HepG2 (cell line): ENCODE measurements around the gene ECPAS. TPM values are rescaled to one million over a fixed set of nuclear protein-coding genes. Genes with fewer than 3 reads are reported as not detected.
A peak's percentile ranks its signal among the peaks of the same experiment; 100 is the strongest.

Source experiments
- ADNP ChIP-seq: sonication (generic); formaldehyde crosslinking; IDR thresholded peaks from 2 replicates; pipeline ENCODE4 v1.4.0; 2020; ENCODE audit warnings: missing genetic modification reagents
- GLMP ChIP-seq: sonication (generic); formaldehyde crosslinking; IDR thresholded peaks from 2 replicates; pipeline ENCODE4 v1.9.0; 2021; ENCODE audit warnings: missing genetic modification reagents, mild to moderate bottlenecking, borderline replicate concordance
- HOXA7 ChIP-seq: sonication (generic); formaldehyde crosslinking; IDR thresholded peaks from 2 replicates; pipeline ENCODE4 v1.8.1; 2022; ENCODE audit warnings: mild to moderate bottlenecking, missing genetic modification reagents, moderate library complexity
- KLF13 ChIP-seq: sonication (generic); formaldehyde crosslinking; IDR thresholded peaks from 2 replicates; pipeline ENCODE4 v1.4.0; 2020; ENCODE audit warnings: mild to moderate bottlenecking, missing genetic modification reagents
- MXD3 ChIP-seq: IDR thresholded peaks from 2 replicates; pipeline ENCODE4 v1.6.1; 2016; ENCODE audit warnings: mild to moderate bottlenecking, missing biosample characterization, missing genetic modification reagents
- POLR2A ChIP-seq, 2 experiments: IDR thresholded peaks; 2 replicates each; pipeline ENCODE4 v1.6.1; 2011; ENCODE audit warnings: low read depth in 2 of 2, low read length in 2 of 2, mild to moderate bottlenecking in 1 of 2, moderate library complexity in 1 of 2; ENCODE audit not compliant: insufficient read depth in 1 of 2
- RAD51 ChIP-seq: fragments of 450-650 bp; IDR thresholded peaks from 2 replicates; pipeline ENCODE4 v1.6.1; 2016; ENCODE audit warnings: borderline replicate concordance
- RELA ChIP-seq: sonication (generic); formaldehyde crosslinking; IDR thresholded peaks from 2 replicates; pipeline ENCODE4 v1.4.0; 2020; ENCODE audit warnings: missing genetic modification reagents
- SKI ChIP-seq: fragments of 450-650 bp; IDR thresholded peaks from one replicate; pipeline ENCODE4 v1.6.1; 2018; ENCODE audit warnings: mild to moderate bottlenecking; ENCODE audit not compliant: partially characterized antibody
- TBX3 ChIP-seq: fragments of 450-650 bp; IDR thresholded peaks from 2 replicates; pipeline ENCODE4 v1.6.1; 2017; ENCODE audit warnings: antibody characterized with exemption, mild to moderate bottlenecking, inconsistent platforms, borderline replicate concordance
- TSC22D2 ChIP-seq: sonication (generic); formaldehyde crosslinking; IDR thresholded peaks from 2 replicates; pipeline ENCODE4 v1.5.1; 2020; ENCODE audit warnings: missing genetic modification reagents, mild to moderate bottlenecking, borderline replicate concordance
- YEATS4 ChIP-seq: sonication (generic); formaldehyde crosslinking; IDR thresholded peaks from 2 replicates; pipeline ENCODE4 v1.4.0; 2020; ENCODE audit warnings: missing genetic modification reagents, borderline replicate concordance
- ZMAT5 ChIP-seq: sonication (generic); formaldehyde crosslinking; IDR thresholded peaks from 2 replicates; pipeline ENCODE4 v1.5.0; 2020; ENCODE audit warnings: mild to moderate bottlenecking, low read depth, missing genetic modification reagents, borderline replicate concordance
- ZMYM3 ChIP-seq: sonication (generic); formaldehyde crosslinking; IDR thresholded peaks from 2 replicates; pipeline ENCODE4 v1.5.1; 2020; ENCODE audit warnings: mild to moderate bottlenecking, missing genetic modification reagents
- ZNF282 ChIP-seq: fragments of 450-650 bp; IDR thresholded peaks from 2 replicates; pipeline ENCODE4 v1.6.1; 2018; ENCODE audit not compliant: partially characterized antibody
- ZNF333 ChIP-seq: sonication (generic); formaldehyde crosslinking; IDR thresholded peaks from 2 replicates; pipeline ENCODE4 v1.4.0; 2020; ENCODE audit warnings: mild to moderate bottlenecking, missing genetic modification reagents, borderline replicate concordance
- ZNF670 ChIP-seq: sonication (generic); formaldehyde crosslinking; IDR thresholded peaks from 2 replicates; pipeline ENCODE4 v1.8.0; 2022; ENCODE audit warnings: mild to moderate bottlenecking, missing genetic modification reagents, borderline replicate concordance
- ZNF704 ChIP-seq: sonication (generic); formaldehyde crosslinking; IDR thresholded peaks from 2 replicates; pipeline ENCODE4 v1.8.1; 2023; ENCODE audit warnings: mild to moderate bottlenecking, inconsistent platforms, moderate library complexity, missing genetic modification reagents, borderline replicate concordance
- ZNF740 ChIP-seq: sonication (generic); formaldehyde crosslinking; IDR thresholded peaks from 2 replicates; pipeline ENCODE4 v1.4.0; 2020; ENCODE audit warnings: missing genetic modification reagents
- ZSCAN21 ChIP-seq: sonication (generic); formaldehyde crosslinking; IDR thresholded peaks from 2 replicates; pipeline ENCODE4 v1.8.0; 2022; ENCODE audit warnings: mild to moderate bottlenecking, missing genetic modification reagents, moderate library complexity, borderline replicate concordance
- polyA plus RNA-seq, 8 experiments: library from polyadenylated mRNA; depleted of rRNA in 3 of 8; stranded (reverse) in 7 of 8; unstranded in 1 of 8; fragments of >200 nt; fragmentation: Illumina TruSeq in 4 of 8; extraction: Trizol in 4 of 8; gene quantifications; 2 replicates each; pipeline versions ENCODE4 v1.2.1 to v1.2.3, GENCODE V29; 2011 to 2016; ENCODE audit warnings: low read depth in 4 of 8, missing spikeins in 1 of 8, mixed read lengths in 1 of 8; ENCODE audit not compliant: insufficient read depth in 1 of 8
- total RNA-seq, 5 experiments: library from RNA; depleted of rRNA; stranded (reverse); fragments of >200 nt; fragmentation: Illumina TruSeq; extraction: Trizol; gene quantifications; 2 replicates each; pipeline ENCODE4 v1.2.3, GENCODE V29; 2016; ENCODE audit warnings: low read depth in 1 of 5
- TF ChIP-seq, protein P1 (sequence below): sonication (generic); formaldehyde crosslinking; IDR thresholded peaks from 2 replicates; pipeline ENCODE4 v1.4.0; 2020; ENCODE audit warnings: missing genetic modification reagents
- TF ChIP-seq, protein P2 (sequence below): sonication (generic); formaldehyde crosslinking; IDR thresholded peaks from 2 replicates; pipeline ENCODE4 v1.4.0; 2020; ENCODE audit warnings: missing genetic modification reagents

The ECPAS gene
- total and polyA plus RNA-seq, 2 of the 13 experiments (the other 11 are each of a cell fraction or from before 2014, with no cell fraction given) = 35.3 to 58.0 TPM

GRCh38 chr9:111482694-111483438 is 1.3 kb downstream of the ECPAS start (continued):
- TF ChIP-seq YEATS4 (CRISPR knock-in tag) (0 out of 2 replicates have a peak, but pooled peaks have one; percentile 14), RELA (no peak), ZNF670 (0 out of 2 replicates have a peak, but pooled peaks have one; percentile 39), HOXA7 (no peak), ZNF740 (CRISPR knock-in tag) (no peak), ZNF282 (no peak), TBX3 (no peak), ZMYM3 (CRISPR knock-in tag) (no peak), ZNF333 (CRISPR knock-in tag) (no peak), ZMAT5 (CRISPR knock-in tag) (no peak), ZSCAN21 (CRISPR knock-in tag) (no peak), TSC22D2 (no peak), ADNP (CRISPR knock-in tag) (no peak), ZNF704 (no peak), SKI (peak; percentile 27), KLF13 (no peak), POLR2A (IDR thresholded peaks at IDR 0.05; ENCODE audit: insufficient read depth in 1 of 2, low read depth in 2 of 2, low read length in 2 of 2) (peak; percentile 64 to 75), RAD51 (no peak), MXD3 (CRISPR knock-in tag) (peak; percentile 45; the same call in 1 of the 2 replicates), GLMP (CRISPR knock-in tag) (no peak)
- TF ChIP-seq, protein P1, sequence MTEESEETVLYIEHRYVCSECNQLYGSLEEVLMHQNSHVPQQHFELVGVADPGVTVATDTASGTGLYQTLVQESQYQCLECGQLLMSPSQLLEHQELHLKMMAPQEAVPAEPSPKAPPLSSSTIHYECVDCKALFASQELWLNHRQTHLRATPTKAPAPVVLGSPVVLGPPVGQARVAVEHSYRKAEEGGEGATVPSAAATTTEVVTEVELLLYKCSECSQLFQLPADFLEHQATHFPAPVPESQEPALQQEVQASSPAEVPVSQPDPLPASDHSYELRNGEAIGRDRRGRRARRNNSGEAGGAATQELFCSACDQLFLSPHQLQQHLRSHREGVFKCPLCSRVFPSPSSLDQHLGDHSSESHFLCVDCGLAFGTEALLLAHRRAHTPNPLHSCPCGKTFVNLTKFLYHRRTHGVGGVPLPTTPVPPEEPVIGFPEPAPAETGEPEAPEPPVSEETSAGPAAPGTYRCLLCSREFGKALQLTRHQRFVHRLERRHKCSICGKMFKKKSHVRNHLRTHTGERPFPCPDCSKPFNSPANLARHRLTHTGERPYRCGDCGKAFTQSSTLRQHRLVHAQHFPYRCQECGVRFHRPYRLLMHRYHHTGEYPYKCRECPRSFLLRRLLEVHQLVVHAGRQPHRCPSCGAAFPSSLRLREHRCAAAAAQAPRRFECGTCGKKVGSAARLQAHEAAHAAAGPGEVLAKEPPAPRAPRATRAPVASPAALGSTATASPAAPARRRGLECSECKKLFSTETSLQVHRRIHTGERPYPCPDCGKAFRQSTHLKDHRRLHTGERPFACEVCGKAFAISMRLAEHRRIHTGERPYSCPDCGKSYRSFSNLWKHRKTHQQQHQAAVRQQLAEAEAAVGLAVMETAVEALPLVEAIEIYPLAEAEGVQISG = no peak
- TF ChIP-seq, protein P2, sequence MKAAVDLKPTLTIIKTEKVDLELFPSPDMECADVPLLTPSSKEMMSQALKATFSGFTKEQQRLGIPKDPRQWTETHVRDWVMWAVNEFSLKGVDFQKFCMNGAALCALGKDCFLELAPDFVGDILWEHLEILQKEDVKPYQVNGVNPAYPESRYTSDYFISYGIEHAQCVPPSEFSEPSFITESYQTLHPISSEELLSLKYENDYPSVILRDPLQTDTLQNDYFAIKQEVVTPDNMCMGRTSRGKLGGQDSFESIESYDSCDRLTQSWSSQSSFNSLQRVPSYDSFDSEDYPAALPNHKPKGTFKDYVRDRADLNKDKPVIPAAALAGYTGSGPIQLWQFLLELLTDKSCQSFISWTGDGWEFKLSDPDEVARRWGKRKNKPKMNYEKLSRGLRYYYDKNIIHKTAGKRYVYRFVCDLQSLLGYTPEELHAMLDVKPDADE (CRISPR knock-in tag) = no peak
